Measurements from ENCODE around the gene OPHN1.

DNA sequence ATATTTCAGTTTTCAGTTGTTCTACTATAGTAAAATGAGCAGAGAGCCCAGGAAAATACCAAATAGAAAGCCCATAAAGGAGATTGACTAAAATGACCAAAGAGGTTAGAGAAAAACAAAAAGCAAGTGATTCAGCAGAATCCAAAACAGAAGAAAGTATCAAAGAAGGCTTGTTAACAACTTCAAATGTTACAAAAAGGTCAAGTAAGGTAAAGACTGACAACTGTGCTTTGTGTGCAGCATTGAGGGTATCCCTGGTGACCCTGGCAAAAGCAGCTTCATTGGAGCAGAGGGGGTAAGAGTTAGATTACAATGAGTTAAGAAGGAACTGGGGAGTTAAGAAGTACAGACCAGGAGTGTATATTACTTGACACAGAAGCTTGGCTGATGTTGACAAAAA is 317.9 kb downstream of the OPHN1 start:
- TF ChIP-seq, protein P1, sequence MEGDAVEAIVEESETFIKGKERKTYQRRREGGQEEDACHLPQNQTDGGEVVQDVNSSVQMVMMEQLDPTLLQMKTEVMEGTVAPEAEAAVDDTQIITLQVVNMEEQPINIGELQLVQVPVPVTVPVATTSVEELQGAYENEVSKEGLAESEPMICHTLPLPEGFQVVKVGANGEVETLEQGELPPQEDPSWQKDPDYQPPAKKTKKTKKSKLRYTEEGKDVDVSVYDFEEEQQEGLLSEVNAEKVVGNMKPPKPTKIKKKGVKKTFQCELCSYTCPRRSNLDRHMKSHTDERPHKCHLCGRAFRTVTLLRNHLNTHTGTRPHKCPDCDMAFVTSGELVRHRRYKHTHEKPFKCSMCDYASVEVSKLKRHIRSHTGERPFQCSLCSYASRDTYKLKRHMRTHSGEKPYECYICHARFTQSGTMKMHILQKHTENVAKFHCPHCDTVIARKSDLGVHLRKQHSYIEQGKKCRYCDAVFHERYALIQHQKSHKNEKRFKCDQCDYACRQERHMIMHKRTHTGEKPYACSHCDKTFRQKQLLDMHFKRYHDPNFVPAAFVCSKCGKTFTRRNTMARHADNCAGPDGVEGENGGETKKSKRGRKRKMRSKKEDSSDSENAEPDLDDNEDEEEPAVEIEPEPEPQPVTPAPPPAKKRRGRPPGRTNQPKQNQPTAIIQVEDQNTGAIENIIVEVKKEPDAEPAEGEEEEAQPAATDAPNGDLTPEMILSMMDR (IDR thresholded peaks at IDR 0.05; ENCODE audit: poor library complexity, severe bottlenecking): no peak
- TF ChIP-seq POLR2AphosphoS5 (IDR thresholded peaks at IDR 0.05) (no peak), MXI1 (conservative IDR thresholded peaks at IDR 0.05; ENCODE audit: poor library complexity, severe bottlenecking) (no peak), EZH2 (IDR thresholded peaks at IDR 0.05; ENCODE audit: borderline replicate concordance, insufficient read depth, low read length, poor library complexity, severe bottlenecking) (no peak), TAF1 (IDR thresholded peaks at IDR 0.05; ENCODE audit: low read depth) (no peak)
- TF ChIP-seq, protein P2, sequence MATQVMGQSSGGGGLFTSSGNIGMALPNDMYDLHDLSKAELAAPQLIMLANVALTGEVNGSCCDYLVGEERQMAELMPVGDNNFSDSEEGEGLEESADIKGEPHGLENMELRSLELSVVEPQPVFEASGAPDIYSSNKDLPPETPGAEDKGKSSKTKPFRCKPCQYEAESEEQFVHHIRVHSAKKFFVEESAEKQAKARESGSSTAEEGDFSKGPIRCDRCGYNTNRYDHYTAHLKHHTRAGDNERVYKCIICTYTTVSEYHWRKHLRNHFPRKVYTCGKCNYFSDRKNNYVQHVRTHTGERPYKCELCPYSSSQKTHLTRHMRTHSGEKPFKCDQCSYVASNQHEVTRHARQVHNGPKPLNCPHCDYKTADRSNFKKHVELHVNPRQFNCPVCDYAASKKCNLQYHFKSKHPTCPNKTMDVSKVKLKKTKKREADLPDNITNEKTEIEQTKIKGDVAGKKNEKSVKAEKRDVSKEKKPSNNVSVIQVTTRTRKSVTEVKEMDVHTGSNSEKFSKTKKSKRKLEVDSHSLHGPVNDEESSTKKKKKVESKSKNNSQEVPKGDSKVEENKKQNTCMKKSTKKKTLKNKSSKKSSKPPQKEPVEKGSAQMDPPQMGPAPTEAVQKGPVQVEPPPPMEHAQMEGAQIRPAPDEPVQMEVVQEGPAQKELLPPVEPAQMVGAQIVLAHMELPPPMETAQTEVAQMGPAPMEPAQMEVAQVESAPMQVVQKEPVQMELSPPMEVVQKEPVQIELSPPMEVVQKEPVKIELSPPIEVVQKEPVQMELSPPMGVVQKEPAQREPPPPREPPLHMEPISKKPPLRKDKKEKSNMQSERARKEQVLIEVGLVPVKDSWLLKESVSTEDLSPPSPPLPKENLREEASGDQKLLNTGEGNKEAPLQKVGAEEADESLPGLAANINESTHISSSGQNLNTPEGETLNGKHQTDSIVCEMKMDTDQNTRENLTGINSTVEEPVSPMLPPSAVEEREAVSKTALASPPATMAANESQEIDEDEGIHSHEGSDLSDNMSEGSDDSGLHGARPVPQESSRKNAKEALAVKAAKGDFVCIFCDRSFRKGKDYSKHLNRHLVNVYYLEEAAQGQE (IDR thresholded peaks at IDR 0.05; ENCODE audit: borderline replicate concordance): no peak
